NT2/D1 (cell line): ENCODE measurements around the gene DNAJB6.

ENCODE experiments used
- DNase-seq: peaks from one replicate; pipeline ENCODE4 v3.0.0-alpha.2; 2011; ENCODE audit warnings: low read depth, low spot score
- H3K27me3 ChIP-seq: 2 replicates; pipeline ENCODE4 v1.6.0; 2011; ENCODE audit warnings: mild to moderate bottlenecking; ENCODE audit not compliant: insufficient read length, insufficient read depth
- H3K36me3 ChIP-seq: 2 replicates; pipeline ENCODE4 v1.6.1; 2011; ENCODE audit warnings: mild to moderate bottlenecking, low read length, mixed read lengths; ENCODE audit not compliant: insufficient read depth, insufficient read length
- H3K4me1 ChIP-seq: 2 replicates; pipeline ENCODE4 v1.5.1; 2011; ENCODE audit not compliant: insufficient read depth, insufficient read length
- H3K4me3 ChIP-seq: 2 replicates; pipeline ENCODE4 v1.5.1; 2011; ENCODE audit warnings: low read depth; ENCODE audit not compliant: insufficient read length
- H3K9ac ChIP-seq: 2 replicates; pipeline ENCODE4 v1.6.0; 2011; ENCODE audit warnings: low read depth; ENCODE audit not compliant: insufficient read length
- H3K9me3 ChIP-seq: 2 replicates; pipeline ENCODE4 v1.5.1; 2011; ENCODE audit warnings: mild to moderate bottlenecking, low read length; ENCODE audit not compliant: insufficient read depth
- SUZ12 ChIP-seq: IDR thresholded peaks from 2 replicates; pipeline ENCODE4 v1.6.1; 2011; ENCODE audit not compliant: insufficient read length, insufficient read depth; ENCODE audit errors: extremely low read depth
- YY1 ChIP-seq: IDR thresholded peaks from 2 replicates; pipeline ENCODE4 v1.6.1; 2011; ENCODE audit not compliant: insufficient read length, insufficient read depth
- ZNF274 ChIP-seq: IDR thresholded peaks from 2 replicates; pipeline ENCODE4 v1.6.1; 2011; ENCODE audit warnings: mild to moderate bottlenecking, low read depth, low read length

DNAJB6 gene

GRCh38 chr7:157361537-157361936, 24.7 kb downstream of the DNAJB6 start:
- Histone ChIP-seq H3K27me3 (no peaks in the 10 kb centered on the region), H3K36me3 (peaks cover 85% of the 10 kb centered on the region), H3K9me3 (no peaks in the 10 kb centered on the region), H3K9ac (no peak overlapping the region), H3K4me1 (no peaks in the 10 kb centered on the region), H3K4me3 (no peak overlapping the region)
- DNase-seq, result no peak
- no peak for TF ChIP-seq ZNF274
- no peak for TF ChIP-seq YY1
- no peak for TF ChIP-seq SUZ12

- no peaks in the 10 kb centered on the region for H3K9me3 ChIP-seq
- H3K4me1 ChIP-seq, result no peaks in the 10 kb centered on the region
- no peak for DNase-seq
- no peaks in the 10 kb centered on the region for H3K27me3 ChIP-seq
- TF ChIP-seq ZNF274 (no peak), YY1 (no peak), SUZ12 (no peak)
- no peak overlapping the region for H3K9ac ChIP-seq
- peaks cover 90% of the 10 kb centered on the region for H3K36me3 ChIP-seq
- H3K4me3 ChIP-seq, result no peak overlapping the region
These were observed 25.9 kb downstream of the DNAJB6 start for GRCh38 chr7:157362729-157363128.

- DNase-seq, result no peak
- H3K36me3 ChIP-seq, result peaks cover 88% of the 10 kb centered on the region
- no peaks in the 10 kb centered on the region for H3K9me3 ChIP-seq
- TF ChIP-seq SUZ12 (no peak), ZNF274 (no peak), YY1 (no peak)
- H3K4me3 ChIP-seq, result no peak overlapping the region
- no peaks in the 10 kb centered on the region for H3K27me3 ChIP-seq
- peaks cover 2% of the 10 kb centered on the region for H3K4me1 ChIP-seq
- H3K9ac ChIP-seq, result no peak overlapping the region
These were observed 29.9 kb downstream of the DNAJB6 start for GRCh38 chr7:157366722-157367121.

GRCh38 chr7:157368955-157369354, 32.2 kb downstream of the DNAJB6 start:
- Histone ChIP-seq H3K9ac (no peak overlapping the region), H3K36me3 (peaks cover 88% of the 10 kb centered on the region), H3K9me3 (no peaks in the 10 kb centered on the region), H3K4me1 (peaks cover 2% of the 10 kb centered on the region), H3K4me3 (no peak overlapping the region), H3K27me3 (no peaks in the 10 kb centered on the region)
- no peak for DNase-seq
- TF ChIP-seq SUZ12 (no peak), YY1 (no peak), ZNF274 (no peak)

GRCh38 chr7:157370742-157371141, 33.9 kb downstream of the DNAJB6 start:
- Histone ChIP-seq H3K27me3 (no peaks in the 10 kb centered on the region), H3K4me1 (peaks cover 6% of the 10 kb centered on the region), H3K4me3 (no peak overlapping the region), H3K9ac (no peak overlapping the region), H3K36me3 (peaks cover 88% of the 10 kb centered on the region), H3K9me3 (no peaks in the 10 kb centered on the region)
- TF ChIP-seq YY1 (no peak), SUZ12 (no peak), ZNF274 (no peak)
- DNase-seq, result no peak

GRCh38 chr7:157371296-157371695, 34.5 kb downstream of the DNAJB6 start:
- Histone ChIP-seq H3K27me3 (no peaks in the 10 kb centered on the region), H3K9me3 (no peaks in the 10 kb centered on the region), H3K36me3 (peaks cover 88% of the 10 kb centered on the region), H3K4me3 (no peak overlapping the region), H3K4me1 (peaks cover 6% of the 10 kb centered on the region), H3K9ac (no peak overlapping the region)
- TF ChIP-seq SUZ12 (no peak), YY1 (no peak), ZNF274 (no peak)
- DNase-seq, result no peak

- no peak overlapping the region for H3K9ac ChIP-seq
- peaks cover 81% of the 10 kb centered on the region for H3K36me3 ChIP-seq
These were observed 35.8 kb downstream of the DNAJB6 start for GRCh38 chr7:157372300-157373232.

GRCh38 chr7:157373493-157373892, 36.7 kb downstream of the DNAJB6 start:
- H3K36me3 ChIP-seq, result peaks cover 81% of the 10 kb centered on the region
- no peak overlapping the region for H3K4me3 ChIP-seq
- no peaks in the 10 kb centered on the region for H3K27me3 ChIP-seq
- H3K4me1 ChIP-seq, result peaks cover 6% of the 10 kb centered on the region
- no peaks in the 10 kb centered on the region for H3K9me3 ChIP-seq
- TF ChIP-seq SUZ12 (no peak), ZNF274 (no peak), YY1 (no peak)
- no peak for DNase-seq
- H3K9ac ChIP-seq, result no peak overlapping the region

More at GRCh38 chr7:157372300-157373232, 35.8 kb downstream of the DNAJB6 start:
- Histone ChIP-seq H3K4me1 (peaks cover 6% of the 10 kb centered on the region), H3K9me3 (no peaks in the 10 kb centered on the region), H3K4me3 (no peak overlapping the region), H3K27me3 (no peaks in the 10 kb centered on the region)
- DNase-seq, result no peak
- TF ChIP-seq SUZ12 (no peak), ZNF274 (no peak), YY1 (no peak)
